ENCODE results near the gene GPR78. TPM values are rescaled to one million over a fixed set of nuclear protein-coding genes. Genes with fewer than 3 reads are reported as not detected.

GPR78 gene
- total and polyA plus RNA-seq, 8 donors, result 0.31 to 2.3 (median 0.55) TPM; not detected in 5

DNA sequence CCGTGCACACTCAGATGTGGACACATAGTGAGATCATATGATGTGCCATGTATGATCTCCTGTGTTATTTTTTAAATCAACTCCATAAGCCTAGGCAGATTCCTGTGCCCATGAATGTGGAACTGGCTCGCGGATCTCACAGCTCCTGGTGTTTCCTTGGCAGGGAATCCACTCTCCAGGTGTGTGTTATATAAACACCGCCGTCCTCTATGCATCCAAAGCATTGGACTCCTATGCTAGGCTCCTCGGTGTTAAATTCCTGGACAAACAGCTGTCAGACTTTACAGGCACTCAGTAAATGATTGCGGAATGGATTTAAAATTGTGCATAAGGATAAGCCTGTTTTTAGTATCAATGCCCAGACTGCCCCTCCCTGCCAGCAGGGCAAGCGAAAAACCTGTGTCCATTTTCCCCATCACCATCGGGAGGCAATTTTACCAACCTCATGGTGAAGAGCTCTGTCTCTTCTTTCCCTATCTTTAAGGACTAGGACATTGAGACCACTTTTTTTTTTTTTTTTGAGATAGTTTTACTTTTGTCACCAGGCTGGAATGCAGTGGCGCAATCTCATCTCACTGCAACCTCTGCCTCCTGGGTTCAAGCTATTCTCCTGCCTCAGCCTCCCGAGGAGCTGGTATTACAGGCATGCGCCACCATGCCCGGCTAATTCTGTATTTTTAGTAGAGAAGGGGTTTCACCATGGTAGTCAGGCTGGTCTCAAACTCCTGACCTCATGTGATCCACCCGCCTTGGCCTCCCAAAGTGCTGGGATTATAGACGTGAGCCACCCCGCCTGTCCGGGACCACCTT, 23.6 kb upstream of the GPR78 start:
- no peak for DNase-seq
- H3K4me3 ChIP-seq, result no peak overlapping the region
- no peaks in the 10 kb centered on the region for H3K36me3 ChIP-seq
- no peak overlapping the region for H3K27ac ChIP-seq
- no peaks in the 10 kb centered on the region for H3K9me3 ChIP-seq
- WGBS, 5 donors, result 63 to 72% (median 67%) methylated on average over 17 of the region's 17 CpGs
- H3K27me3 ChIP-seq, result peaks cover 0 to 25% (median 0%) of the 10 kb centered on the region in 3 donors
- no peaks in the 10 kb centered on the region for H3K4me1 ChIP-seq
- intact Hi-C loops (cut with DNase I; ENCODE audit: low total_unique reads), result no loop called here
- TF ChIP-seq, protein P1, sequence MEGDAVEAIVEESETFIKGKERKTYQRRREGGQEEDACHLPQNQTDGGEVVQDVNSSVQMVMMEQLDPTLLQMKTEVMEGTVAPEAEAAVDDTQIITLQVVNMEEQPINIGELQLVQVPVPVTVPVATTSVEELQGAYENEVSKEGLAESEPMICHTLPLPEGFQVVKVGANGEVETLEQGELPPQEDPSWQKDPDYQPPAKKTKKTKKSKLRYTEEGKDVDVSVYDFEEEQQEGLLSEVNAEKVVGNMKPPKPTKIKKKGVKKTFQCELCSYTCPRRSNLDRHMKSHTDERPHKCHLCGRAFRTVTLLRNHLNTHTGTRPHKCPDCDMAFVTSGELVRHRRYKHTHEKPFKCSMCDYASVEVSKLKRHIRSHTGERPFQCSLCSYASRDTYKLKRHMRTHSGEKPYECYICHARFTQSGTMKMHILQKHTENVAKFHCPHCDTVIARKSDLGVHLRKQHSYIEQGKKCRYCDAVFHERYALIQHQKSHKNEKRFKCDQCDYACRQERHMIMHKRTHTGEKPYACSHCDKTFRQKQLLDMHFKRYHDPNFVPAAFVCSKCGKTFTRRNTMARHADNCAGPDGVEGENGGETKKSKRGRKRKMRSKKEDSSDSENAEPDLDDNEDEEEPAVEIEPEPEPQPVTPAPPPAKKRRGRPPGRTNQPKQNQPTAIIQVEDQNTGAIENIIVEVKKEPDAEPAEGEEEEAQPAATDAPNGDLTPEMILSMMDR (IDR thresholded peaks at IDR 0.05), result no peak

DNA sequence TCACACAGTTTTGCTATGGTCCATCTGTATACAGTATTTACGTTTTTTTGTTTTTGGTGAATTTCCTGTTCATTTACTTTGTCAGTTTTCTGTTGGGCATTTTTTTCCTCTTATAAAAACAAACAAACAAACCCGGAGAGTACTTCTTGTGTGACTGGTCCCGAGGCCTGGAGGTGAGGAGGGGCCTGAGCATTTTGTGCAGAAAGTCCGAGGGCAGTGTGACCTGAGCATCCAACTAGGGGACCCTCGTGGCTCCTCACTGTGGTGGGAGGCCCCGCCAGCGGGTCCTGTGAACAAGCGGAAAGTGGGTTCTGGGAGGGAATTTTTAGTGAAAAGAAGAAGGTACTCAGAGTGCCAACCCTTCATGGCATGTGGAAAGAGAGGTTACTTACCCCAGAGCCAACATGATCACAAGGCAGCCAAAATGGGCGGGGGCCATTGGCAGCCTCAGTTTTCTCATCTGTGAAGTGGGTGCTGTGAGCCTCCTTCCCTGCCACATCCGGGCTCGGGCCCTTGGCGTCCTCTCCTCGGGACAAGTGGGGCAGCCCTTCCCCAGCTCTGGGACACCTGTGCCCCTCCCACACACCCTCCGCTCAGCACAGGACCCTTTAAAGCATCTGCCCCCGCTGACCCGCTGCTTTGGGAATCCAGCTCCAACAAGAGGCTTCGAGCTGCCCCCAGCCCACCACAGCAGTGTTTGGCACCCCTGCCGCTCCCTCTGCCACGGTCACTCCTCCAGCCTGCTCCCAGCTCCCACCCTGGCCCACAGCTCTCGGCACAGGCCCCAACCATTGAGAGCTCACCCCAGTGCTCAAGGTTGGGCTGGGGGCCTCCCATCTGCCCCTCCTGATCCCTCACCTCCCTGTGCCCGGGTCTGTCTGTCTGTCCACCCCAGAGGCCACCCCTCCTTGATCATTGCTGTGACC, 22.8 kb upstream of the GPR78 start:
- H3K27me3 ChIP-seq, result peaks cover 0 to 25% (median 0%) of the 10 kb centered on the region in 3 donors
- TF ChIP-seq POLR2A (IDR thresholded peaks at IDR 0.05), result no peak
- WGBS, 5 donors, result 72 to 81% (median 78%) methylated on average over 20 to 21 of the region's 21 CpGs
- intact Hi-C loops (cut with DNase I; ENCODE audit: low total_unique reads), result no loop called here
- no peak for DNase-seq
- H3K4me3 ChIP-seq, result no peak overlapping the region
- no peak overlapping the region for H3K27ac ChIP-seq
- no peaks in the 10 kb centered on the region for H3K4me1 ChIP-seq
- H3K9me3 ChIP-seq, result no peaks in the 10 kb centered on the region
- H3K36me3 ChIP-seq, result no peaks in the 10 kb centered on the region

DNA sequence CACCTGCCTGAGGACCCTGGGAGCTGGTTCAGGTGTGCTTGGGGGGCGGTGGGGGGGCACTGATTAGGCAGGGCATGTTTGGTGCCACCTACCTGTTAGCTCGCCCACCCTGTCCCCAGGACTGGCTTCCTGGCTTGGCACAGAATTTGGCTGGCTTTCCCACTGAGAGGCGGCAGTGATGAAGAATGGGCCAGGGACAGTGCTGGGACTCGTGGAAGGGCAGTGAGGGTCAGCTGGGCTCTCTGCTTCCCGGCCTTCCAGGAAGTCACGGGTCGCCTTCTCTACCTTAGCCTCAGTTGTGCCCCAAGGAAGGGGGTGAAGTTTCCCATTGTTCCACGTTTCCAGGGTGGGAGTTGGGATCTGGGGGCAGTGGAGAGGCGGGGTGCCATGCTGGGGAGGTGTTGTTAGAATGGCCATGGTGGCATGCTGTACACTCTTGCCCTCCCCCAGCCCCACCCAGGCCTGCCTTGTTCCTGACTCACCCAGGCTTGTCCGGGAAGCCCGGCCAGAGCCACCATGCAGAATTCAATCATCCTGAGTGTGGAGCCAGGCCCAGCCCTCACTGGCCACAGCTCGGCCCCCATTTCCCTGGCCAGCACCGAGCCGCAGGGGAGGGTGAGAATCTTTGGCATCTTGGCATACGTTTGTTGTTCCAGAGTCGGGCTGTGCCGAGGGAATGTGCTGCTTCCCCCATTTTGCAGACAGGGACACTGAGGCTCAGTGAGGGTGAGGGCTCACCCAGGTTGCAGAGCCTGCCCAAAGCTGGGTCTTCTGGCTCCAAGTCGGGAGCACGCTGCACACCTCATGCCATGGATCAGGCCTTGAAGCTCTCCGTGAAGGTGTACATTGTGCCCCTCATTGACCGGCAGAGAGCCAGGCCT, 21.9 kb upstream of the GPR78 start:
- no peak overlapping the region for H3K27ac ChIP-seq
- H3K4me3 ChIP-seq, result no peak overlapping the region
- TF ChIP-seq EP300 (IDR thresholded peaks at IDR 0.05), result no peak
- TF ChIP-seq, protein P1 (IDR thresholded peaks at IDR 0.05), result no peak
- TF ChIP-seq POLR2A (IDR thresholded peaks at IDR 0.05), result no peak
- no peak for TF ChIP-seq POLR2AphosphoS5 (IDR thresholded peaks at IDR 0.05)
- intact Hi-C loops (cut with DNase I; ENCODE audit: low total_unique reads), result no loop called here
- H3K9me3 ChIP-seq, result no peaks in the 10 kb centered on the region
- no peak for DNase-seq
- 79 to 89% (median 85%) methylated on average over 5 to 21 of the region's 21 CpGs for whole genome bisulfite sequencing, 5 donors
- H3K4me1 ChIP-seq, result no peaks in the 10 kb centered on the region
- H3K36me3 ChIP-seq, result no peaks in the 10 kb centered on the region
- peaks cover 0 to 25% (median 0%) of the 10 kb centered on the region in 3 donors for H3K27me3 ChIP-seq

DNA sequence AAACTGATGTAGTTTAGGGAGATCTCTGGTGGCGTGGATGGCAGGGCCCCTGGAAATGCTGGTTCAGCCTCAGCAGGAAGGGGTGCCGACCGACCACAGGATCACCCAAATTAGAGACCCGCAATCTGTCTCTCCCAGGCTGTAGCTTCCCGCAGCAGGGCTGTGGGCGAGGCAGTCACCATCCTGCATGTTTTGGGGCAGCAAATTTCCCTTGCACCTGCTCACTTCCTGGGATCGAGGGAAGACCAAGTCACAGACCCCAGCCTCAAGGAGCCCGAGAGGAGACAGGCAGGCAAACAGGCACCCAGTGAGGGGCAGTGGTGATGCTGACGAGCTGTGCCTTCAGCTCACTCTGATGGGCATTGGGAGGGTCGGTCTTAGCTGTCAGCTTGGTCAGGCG, 21.2 kb upstream of the GPR78 start:
- no peak overlapping the region for H3K27ac ChIP-seq
- TF ChIP-seq EP300 (IDR thresholded peaks at IDR 0.05) (no peak), POLR2A (IDR thresholded peaks at IDR 0.05) (no peak), POLR2AphosphoS5 (IDR thresholded peaks at IDR 0.05) (no peak)
- no peaks in the 10 kb centered on the region for H3K36me3 ChIP-seq
- no peaks in the 10 kb centered on the region for H3K9me3 ChIP-seq
- intact Hi-C loops (cut with DNase I; ENCODE audit: low total_unique reads), result no loop called here
- no peak for DNase-seq
- H3K4me1 ChIP-seq, result no peaks in the 10 kb centered on the region
- H3K27me3 ChIP-seq, result peaks cover 0 to 25% (median 0%) of the 10 kb centered on the region in 3 donors
- WGBS, 5 donors, result 87 to 94% (median 92%) methylated on average over 9 to 11 of the region's 11 CpGs
- no peak overlapping the region for H3K4me3 ChIP-seq
